SKM-1 treated with dmso at 0.1 percent for 144 hours (cell line): ENCODE data around the gene PRR12.

Experiments
- DNase-seq: peaks from one replicate; lab custom pipeline; 2025; ENCODE audit not compliant: unreplicated experiment; lab: John Stamatoyannopoulos, UW

PRR12 gene

DNA sequence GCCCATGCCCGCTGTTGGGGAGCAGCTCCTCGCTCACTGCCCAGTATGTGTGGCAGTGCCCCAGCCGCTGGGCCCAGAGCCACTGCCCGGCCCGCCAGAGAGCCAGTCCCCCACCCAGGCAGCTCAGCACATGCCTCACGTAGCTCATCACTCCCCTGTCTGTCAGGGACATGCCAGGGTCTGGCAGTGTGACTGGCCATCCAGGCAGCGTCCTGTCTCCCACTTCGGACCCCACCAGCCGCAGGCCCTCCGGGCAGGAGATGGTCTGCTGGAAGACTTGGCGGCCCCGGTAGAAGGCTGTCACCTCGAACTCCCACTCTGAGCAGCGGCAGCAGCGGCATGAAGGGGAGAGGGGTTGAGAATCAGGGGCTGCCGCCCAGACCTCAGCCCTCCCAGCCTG is 71.0 kb downstream of the PRR12 start:
- DNase-seq = no peak

DNA sequence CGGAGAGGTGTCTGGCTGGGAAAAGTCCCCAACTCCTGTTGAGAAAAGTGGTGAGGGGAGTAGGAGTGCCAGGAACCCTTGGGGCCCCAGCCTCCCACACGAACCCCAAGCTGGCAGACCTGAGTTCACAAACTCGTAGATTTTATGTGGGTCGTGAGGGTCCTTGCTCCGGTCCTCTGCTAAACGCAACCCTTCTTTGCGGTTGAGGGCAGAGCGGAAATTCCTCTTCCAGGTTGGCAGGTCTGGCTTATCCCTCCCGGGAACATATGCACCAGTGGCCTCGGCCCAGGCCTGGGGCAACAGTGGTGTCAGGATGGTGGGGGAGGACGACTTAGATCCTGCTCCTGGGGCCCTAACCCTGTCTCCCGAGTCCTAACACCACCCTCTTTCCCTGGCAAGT is 72.2 kb downstream of the PRR12 start:
- no peak for DNase-seq

DNA sequence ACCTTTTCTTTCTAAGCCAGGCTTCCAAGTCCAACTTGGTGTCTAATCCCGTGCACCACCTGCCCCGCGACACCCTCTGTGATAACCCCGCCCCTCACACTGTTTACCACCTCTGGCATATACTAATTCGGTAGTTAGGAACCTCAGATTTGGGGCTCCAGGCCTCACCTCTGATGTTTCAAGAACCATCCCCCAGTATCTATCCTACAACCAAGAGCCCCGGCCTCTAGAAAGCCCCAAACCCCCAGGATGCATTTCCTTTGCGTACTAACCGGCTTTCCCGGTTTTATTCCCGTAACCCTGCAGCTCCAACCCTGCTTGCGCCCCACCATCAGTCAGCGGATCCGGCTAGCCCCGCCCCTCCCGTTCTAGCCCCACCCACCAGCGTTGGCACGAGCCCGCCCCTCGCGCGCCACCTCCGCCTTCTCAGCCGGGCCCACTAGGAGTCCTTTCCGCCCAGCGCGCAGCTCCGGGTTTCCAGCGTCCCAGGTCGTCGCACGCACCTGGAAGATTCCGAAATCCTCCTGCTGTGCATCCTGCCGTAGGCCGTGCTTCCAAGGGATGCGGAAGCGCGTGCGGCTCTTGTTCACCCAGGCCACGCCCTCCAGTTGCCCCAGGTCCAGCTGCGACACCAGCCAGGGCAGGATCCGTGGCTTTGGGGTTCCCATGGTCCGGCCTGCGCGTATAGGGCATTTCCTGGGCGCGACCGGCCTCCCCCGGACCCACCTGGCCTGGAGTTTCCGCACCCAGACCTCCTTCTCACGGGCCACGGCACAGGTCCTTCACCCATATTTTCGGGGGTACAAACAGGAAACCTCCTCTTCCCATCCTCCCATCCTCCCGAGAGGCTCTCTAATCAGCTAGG is 73.4 kb downstream of the PRR12 start:
- peak; percentile 25 for DNase-seq

DNA sequence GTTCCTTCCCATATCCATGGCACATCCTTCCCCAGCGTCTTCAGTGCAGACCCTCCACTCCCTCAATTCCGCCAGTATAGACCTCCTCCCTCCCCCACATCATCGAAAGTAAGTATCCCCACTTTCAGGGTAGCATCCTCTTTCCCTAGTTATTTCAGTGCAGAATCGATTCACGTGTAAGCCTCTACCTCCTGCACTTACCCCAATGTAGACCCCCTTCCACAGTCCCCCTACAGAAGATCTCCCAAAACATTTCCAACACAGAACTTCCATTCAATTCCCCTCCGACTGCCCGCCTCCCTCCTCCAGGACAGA is 74.0 kb downstream of the PRR12 start:
- no peak for DNase-seq

DNA sequence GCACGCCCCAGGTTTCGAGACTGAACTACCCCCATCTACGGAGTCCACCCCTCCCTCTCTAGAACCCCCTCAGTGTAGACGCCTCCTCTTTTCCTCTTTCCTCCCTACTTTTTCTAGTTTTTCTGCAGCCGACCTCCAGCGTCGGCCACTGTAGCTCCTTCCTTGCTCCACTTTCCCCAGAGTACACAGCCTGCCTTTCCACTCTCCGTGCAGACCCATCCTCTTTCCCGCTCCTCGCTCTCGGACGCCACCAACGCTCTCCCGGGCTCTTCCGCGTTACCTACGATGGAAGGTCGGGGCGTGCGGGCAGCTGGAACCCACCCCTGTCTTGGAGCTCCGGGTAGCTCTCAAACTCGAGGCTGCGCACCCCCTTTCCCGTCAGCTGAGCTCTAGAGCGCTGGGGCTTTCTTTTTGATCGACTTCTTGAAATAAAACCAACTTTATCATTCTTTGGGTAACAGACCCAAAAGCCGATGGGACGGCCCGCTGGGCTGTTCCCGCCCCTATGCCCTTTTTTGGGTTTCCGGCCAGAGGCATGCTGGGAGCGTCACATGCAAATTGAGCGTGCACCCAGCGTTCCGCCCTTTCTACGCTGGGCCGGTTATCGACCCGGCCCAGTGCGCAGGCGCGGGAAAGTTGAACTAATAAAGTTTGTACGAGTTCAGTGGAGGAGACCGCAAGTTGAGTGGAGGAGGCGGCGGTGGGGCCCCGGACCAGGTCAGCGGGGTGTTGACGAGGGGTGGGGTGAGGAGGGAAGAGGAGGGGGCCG is 74.6 kb downstream of the PRR12 start, which contains the start of the genes BCL2L12 and IRF3:
BCL2L12 (plus strand) TSS at position 583 of the 769 bp plus-strand sequence. CDS start 760 bp downstream, outside the sequence.
IRF3 (minus strand) TSS at position 507 of the 769 bp plus-strand sequence. CDS start 1,019 bp downstream, outside the sequence.
- peak; percentile 67 for DNase-seq

DNA sequence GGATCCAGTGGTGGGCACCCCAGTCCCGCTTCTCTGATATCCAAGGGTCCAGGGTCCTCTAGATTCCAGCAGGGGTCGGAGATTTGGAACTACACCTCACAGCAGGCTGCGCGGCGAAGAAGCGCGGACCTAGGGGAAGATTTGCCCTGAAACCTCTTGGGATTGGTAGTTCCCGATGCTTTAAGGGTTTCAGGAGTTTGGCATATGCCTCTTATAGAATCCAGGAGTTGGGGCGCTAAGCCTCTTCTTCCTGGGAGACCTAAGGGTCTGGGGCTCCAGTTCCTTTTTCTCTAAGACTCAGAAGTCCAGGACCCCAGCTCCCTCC is 75.1 kb downstream of the PRR12 start:
- DNase-seq = no peak

DNA sequence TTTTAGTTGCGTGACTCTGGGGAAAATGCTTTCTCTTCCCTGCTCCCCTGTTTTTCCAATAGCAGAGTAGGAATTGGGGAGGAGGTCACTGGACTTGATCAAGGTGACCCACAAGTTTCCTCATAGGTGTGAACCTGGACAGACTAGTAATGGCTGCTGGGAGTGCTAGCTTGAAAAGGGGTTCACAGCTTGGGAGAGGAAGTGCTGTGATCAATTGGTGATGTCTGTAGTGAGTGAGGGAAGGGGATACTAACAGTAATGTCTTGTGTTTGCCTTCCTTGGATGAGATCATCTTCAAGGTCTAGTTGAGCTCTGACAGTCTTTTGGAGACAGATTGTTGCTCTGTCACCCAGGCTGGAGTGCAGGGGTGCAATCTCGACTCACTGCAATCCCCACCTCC is 76.5 kb downstream of the PRR12 start:
- DNase-seq = no peak

DNA sequence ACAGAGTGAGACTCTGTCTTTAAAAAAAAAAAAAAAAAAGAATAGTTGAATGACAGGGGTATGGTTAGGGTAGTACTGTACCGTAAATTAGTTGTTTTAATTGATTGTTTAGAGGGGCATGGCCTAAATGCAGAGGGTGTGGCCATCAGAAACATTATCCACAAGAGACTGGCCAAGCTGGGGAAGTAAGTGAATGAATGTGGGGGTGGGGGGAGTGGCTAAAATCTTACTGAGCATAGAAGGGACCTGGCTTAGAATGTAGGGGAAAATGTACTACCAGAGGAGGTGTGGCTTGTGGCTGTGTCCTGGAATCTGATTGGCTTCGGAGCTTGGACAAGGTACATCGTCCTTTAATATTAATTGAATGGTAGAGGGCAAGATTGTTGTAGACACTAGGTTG is 78.5 kb downstream of the PRR12 start:
- no peak for DNase-seq

DNA sequence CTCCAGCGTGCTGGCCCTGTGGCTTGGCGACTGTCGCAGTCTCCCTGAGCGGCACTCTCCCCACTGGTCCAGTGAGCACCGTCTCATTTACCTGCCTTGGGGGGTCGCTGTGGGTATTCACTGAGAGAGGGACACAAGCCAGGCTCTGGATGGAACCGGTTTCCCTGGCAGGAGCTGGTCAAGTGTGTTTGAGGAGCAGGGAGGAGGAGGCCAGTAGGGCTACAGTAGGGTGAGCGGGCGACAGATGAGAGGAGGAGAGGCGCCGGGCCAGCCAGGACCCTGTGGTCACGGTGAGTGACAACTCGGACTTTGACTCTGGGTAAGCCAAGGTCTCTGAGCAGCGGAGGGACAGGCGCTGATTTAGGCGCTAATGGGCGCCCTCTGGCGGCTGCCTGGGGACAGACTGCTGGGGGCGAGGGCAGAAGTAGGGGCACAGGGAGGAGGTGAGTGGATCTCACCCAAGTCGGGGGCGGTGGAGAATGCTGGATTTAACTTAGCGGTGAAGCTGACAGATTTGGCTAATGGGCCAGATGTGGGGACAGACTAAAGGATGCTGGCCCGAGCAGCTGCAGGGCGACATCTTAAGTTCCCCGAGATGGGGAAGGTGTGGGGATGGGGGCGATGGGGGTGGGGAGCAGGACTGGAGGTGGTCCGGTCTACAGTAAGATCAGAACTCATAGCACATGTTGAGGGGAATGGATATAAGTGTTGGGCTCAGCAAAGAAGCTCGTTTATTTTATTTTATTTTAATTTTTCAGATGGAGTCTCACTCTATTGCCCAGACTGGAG is 81.3 kb downstream of the PRR12 start:
- peak; percentile 12 for DNase-seq
